Cardiac septum (tissue), 1 donor: ENCODE measurements around the gene RFC3. TPM values are rescaled to one million over a fixed set of nuclear protein-coding genes. Genes with fewer than 3 reads are reported as not detected.
"Not testable (repeated sequence)": the region's sequence is repeated elsewhere in the genome, so short reads cannot be mapped to it uniquely, and the experiment has no call there.

Source experiments
- DNase-seq: peaks from one replicate; pipeline ENCODE4 v3.0.0-alpha.2; 2020; ENCODE audit warnings: low spot score
- intact Hi-C: fragments of 100-400 bp; cut with DNase I; formaldehyde crosslinking; loops from one replicate; pipeline ENCODE4 v1.14.0; 2022
- long read RNA-seq: library from polyadenylated mRNA; unstranded; transcript quantifications from one replicate; pipeline ENCODE4 v2.0.0, GENCODE V29; 2021
- total RNA-seq: library from RNA; stranded (reverse); fragmentation: NEBNext Ultra II Directional; extraction: Animal tissue kit (Norgen Biotek cat#: 25700); gene quantifications from one replicate; pipeline ENCODE4 v1.2.1, GENCODE V29; 2021
- donor health status: DM: no; HTN: no; CAD: no.

The RFC3 gene, protein sequence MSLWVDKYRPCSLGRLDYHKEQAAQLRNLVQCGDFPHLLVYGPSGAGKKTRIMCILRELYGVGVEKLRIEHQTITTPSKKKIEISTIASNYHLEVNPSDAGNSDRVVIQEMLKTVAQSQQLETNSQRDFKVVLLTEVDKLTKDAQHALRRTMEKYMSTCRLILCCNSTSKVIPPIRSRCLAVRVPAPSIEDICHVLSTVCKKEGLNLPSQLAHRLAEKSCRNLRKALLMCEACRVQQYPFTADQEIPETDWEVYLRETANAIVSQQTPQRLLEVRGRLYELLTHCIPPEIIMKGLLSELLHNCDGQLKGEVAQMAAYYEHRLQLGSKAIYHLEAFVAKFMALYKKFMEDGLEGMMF
- total RNA-seq, result 5.0 TPM
- long read RNA-seq, partial matches to known transcripts, result 1 of 7 reads
- long read RNA-seq, other reads (novel, unspliced or antisense), result 2 of 7 reads

DNA sequence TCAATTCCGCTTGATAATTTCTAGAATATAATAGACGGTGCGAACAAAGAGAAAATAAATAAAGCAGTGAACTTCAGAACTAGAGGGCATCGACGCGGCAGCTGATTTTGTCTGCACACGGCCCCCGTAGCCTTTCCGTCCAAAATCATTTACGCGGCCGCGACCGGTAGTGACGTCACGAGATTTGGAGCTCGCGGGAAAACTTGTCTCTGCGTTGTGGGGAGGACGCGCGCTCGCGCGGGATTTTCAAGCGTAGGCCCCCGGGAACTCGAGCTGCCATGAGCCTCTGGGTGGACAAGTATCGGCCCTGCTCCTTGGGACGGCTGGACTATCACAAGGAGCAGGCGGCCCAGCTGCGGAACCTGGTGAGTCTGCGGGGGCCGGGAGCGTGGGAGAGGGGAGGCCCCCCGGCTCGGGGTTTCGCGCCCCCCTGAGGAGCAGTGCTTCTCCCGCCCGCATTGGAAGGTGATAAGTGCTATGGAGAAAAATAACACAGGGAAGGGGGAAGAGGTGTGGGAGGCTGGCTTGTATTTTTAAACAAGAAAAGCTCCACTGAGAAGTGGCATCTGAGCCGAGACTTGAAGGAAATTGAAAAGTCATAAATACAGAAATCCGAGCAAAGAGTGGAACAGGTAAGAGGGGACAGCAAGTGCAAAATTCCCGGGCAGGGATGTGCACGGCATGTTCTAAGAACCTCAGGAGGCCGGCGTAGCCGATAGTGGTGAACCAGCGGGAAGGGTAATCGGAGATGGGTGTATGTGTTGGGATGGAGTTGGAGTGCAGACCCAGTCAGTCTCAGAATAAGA is at the start of gene RFC3:
Gene RFC3 (plus strand): TSS at position 249 of the 806 bp plus-strand sequence. CDS start 30 bp downstream, at position 279.
- intact Hi-C loops, result no loop called here
- DNase-seq, result peak; percentile 95

DNA sequence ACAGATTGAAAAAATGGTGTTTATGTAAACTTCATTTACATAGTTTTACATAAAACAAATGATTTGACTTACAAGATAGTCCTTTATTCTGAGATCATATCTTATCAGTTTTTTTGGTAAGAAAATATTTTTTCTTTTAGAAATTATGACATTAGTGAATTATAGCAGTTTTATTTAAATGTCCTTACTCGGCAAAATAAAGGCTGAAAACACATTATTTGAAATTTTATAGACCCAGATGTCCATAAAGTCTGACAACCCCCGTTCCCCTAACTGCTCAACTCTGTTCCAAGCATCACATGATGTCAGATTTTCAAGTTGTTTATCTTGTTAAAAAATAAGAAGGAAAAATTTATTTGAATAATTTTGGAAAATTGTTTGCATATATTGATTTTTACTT is 46.7 kb upstream of the RFC3 start:
- intact Hi-C loops, result no loop called here
- DNase-seq, result no peak

DNA sequence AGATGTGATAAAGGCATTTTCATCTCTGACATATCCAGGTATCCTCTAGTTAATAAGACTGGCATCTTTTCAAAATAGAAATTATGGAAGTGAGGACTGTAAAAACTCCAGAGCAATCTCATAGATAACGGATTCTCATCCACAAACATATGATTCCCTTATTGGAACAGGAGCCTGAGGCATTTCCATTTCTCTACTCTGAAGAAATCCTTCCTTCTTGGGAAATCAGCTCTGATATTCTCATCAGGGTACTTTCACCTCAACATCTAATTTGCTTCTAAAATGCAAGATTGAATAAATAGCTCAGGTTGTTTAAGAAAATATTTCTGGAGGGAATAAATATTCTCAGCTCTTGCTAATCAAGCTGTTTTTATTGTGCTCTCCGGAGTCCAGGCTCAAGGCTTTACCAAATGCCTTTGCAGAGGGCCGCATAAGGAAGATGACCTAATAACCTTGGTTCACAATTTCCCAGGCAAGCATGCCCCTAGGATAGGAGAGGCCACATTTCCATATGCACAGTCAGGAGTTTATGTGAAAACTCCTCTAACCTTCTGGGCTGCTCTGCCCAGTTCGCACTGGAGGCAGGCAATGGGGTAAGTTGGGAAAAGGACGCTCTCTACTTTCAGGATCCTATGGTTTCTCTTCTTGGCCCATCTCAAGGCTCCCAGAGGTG is 44.0 kb upstream of the RFC3 start:
- DNase-seq, result no peak
- intact Hi-C loops, result no loop called here

DNA sequence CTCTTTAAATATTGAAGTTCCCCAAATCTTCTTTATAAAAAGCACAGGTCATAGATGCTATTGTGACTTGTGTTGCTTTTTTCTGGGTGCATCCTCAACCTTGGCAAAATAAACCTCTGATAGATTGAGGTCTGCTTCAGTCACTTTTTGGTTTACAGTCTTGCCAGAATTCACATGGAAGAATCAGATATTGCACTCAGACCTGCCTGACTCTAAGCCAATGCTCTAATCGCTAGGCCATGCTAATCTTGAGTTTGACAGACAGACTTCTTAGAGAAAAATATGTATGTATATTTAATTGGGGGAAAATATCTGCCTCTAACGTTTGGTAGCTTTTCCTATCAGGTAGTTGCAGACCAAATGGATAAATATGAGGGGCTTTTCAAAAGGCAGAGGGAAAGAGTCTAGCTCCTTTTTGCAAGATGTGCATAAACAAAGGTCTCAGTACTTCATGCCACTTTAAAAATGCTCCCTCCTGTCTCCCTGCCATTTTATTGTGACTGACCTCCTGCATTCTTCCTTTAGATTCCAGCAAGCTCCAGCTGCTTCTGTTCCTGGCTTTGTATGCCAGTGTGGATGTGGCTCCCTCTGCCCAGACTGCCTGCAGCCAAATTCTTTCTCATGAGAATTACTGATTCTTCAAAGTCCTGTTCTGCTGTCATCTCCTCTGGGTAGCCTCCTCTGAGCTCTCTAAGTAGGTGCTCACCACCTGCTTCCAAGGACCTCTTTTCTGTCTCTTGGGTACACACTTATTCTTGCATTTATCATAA is 42.4 kb upstream of the RFC3 start:
- no peak for DNase-seq
- intact Hi-C loops, result no loop called here

DNA sequence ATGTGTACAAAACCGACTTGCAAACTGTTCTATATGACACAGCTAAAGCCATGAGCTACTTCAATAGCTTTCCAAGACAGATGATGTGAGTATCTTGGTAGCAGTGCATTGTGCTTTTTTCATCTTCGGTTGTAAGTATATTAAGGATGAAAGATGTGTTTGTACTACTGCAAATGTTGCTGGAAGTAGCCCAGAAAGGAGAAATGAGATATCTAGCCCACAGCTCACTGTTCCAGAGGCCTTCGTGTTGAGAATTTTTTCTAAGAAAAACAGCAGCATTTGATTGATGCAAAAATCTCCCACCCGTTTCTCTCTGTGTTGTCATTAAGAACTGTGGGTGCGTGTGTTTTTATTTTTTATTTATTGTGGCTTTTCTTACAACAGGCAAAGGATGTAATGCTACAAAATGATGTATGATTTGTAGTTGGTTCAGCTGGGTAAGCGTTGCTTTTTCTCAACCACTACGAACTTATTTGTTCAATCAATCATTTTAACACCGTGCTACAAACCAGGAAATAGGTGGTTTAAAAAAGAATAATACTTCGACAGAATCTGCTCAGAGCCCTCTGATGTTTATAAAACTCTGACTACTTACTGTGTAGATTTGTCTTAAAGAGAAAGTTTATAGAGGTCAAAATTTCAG is 41.6 kb upstream of the RFC3 start:
- intact Hi-C loops, result no loop called here
- DNase-seq, result no peak

DNA sequence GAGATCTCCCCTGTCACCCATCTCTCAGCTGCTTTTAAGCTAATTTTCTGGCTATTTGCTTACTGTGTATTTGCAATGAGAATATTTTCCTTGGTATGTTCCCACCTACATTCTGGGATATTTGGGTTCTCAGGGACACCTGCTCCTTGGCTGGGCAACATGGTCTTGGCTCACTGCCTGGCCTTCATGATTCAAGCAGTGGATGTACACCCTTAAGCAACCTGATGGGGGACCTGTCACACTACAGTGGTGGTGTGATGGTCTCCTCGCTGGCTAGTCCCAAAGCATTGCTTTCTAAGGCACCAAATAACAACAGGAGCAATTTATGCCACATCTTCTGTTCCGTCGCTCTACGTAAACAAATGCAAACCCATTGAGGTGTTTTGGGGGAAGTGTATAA is 35.3 kb upstream of the RFC3 start:
- no peak for DNase-seq
- intact Hi-C loops, result no loop called here

DNA sequence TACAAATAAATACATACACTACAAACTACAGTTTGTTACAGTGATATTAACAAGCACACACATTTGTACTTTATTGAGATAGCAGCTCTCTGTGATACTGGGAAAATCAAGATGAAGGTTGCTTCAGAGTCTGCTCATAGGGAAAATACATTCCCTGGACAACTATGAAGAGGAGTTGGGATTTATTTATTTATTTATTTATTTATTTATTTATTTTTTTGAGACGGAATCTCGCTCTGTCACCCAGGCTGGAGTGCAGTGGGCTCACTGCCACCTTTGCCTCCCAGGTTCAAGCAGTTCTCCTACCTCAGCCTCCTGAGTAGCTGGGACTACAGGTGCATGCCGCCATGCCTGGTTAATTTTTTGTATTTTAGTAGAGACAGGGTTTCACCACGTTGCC is 34.7 kb upstream of the RFC3 start:
- intact Hi-C loops, DNase-seq: not testable (repeated sequence)

DNA sequence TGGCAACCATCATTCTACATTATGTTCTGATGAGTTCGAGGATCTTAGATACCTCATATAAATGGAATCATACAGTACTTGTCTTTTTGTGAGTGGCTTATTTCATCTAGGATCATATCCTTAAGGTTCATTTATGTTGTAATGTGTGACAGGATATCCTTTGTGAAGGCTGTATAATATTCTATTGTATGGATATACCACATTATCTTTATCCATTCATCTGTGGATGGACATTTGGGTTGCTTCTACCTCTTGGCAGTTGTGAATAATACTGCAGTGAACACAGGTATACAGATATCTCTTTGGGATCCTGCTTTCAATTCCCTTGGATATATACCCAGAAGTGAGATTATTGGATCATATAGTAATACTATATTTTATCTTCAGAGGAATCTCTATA is 33.2 kb upstream of the RFC3 start:
- DNase-seq, result no peak
- intact Hi-C loops, result no loop called here

DNA sequence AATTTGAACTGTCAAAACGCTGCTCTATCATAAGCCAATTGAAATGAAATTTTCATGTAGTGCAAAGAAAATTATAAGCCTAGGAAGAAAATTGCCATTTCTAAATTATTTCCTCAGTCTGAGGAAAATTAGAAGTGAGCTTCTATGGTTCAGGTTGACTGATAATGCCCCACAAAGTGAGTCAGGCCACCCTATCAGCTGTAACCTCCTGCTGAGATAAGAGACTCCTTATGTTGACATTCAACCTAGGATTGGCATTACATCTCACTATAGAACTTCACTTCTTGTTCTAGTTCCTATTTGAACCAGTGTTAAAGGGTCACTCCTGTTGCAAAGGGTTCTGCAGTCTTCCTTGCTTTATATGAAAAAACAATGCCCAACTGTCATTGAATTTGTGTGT is 32.6 kb upstream of the RFC3 start:
- intact Hi-C loops, result no loop called here
- no peak for DNase-seq

DNA sequence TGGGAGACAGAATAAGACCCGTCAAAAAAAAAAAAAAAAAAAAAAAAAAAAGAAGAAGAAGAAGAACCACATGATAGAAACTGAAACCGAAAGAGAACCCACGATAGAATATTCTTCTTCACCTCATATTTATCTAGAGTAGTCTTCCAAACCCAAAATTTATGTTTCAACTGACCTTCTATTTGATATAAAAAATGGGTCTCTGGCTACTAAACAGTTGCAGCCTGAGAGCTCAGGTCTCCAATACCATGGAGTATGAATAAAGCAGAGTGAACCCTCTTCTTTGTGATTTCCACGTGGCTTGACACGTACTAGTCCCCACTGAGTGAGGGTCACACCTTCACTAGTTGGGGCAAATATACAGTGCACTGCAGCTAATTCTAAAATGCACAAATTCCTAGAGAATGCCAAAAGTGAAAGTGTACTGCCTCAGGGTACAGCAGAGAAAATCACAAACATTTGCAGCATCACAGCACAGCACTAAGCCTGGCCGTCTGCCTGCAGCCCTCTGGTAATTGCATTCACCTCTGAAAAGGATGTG is 30.8 kb upstream of the RFC3 start:
- DNase-seq, result no peak
- intact Hi-C loops, result no loop called here

DNA sequence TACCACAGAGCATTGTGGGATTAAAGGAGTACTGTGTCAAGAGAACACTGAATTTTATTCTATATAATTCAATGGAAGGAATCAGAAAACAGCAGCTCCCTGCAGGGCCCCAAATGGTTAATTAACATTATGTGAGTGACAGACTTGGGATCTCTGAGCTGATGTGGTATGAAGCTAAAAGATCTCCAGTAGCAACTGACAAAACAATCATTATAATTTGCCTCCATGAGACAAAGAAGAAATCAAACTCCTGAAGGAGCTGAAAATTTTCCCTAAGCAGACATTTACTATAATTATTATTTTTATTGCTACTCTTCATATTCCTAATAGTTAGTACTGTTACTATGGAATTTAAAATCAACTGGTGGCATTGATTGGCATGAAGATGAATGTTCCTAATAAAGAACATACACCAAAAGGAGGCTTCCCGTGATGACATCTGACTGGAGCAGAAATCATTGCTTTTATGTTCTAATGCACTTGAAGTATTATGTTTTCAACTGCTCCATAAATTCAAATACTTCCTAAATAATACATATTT is 28.8 kb upstream of the RFC3 start:
- DNase-seq, result no peak
- intact Hi-C loops, result no loop called here

DNA sequence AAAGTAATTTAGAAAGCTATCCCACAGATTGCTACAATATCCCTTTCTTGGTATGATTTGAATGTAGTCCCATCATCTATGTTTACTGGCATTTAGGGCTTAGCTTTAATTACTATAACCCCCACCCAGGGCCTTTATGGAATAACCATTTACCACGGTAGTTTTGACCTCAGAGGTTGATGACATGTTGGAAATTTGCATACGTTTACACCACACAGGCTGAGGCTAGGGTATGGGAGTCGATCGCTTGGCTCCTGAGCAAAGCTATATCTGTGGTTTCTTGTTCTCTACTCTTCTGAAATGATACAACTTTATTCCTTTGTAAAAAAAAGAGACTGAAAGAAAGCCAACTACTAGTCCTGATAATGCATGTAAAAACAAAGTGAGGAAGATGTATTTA is 28.2 kb upstream of the RFC3 start:
- intact Hi-C loops, result no loop called here
- no peak for DNase-seq

DNA sequence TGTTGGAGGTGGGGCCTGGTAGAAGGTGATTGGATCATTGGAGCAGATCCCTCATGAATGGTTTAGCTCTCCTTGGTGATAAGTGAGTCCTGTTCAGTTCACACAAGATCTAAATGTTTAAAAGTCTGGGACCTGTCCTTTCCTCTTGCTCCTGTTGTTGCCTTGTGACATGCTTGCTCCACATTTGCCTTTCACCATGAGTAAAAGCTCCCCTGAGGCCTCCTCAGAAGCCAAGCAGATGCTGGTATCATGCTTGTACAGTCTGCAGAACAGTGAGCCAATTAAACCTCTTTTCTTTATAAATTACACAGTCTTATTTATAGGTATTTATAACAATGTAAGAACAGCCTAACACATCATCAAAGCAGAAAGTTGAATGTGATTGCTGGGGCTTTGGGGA is 24.2 kb upstream of the RFC3 start:
- intact Hi-C loops, result no loop called here
- DNase-seq, result no peak

DNA sequence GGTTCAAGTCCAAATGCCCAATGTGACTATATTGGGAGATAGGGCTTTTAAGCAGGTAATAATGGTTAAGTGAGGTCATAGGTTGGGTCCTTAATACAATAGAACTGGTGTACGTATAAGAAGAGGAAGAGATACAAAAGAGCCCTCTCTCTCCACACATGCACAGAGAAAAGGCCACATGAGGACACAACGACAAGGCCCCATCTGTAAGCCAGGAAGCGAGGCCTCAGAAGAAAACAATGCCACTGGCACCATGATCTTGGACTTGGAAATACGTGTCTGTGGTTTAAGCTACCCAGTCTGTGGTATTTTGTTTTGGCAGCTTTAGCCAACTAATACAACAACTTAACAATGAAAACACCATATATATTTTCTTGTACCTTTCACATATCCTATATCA is 23.4 kb upstream of the RFC3 start:
- intact Hi-C loops, result no loop called here
- DNase-seq, result no peak

DNA sequence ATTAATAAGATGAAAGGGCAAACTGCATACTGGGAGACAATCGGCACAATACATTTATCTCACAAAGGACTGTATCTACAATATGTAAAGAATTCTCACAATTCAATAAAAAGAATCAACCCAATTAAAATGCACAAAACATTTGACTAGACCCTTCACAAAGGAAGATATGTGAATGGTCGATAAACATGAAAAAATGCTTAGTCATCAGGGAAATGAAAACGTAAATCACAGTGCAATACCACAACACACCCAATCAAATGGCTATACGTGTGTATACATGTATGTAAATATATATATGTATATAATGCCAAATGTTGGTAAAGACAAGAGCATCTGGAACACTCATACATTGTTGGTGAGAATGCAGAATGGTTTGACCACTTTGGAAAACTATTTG is 21.9 kb upstream of the RFC3 start:
- DNase-seq, result no peak
- intact Hi-C loops, result no loop called here

DNA sequence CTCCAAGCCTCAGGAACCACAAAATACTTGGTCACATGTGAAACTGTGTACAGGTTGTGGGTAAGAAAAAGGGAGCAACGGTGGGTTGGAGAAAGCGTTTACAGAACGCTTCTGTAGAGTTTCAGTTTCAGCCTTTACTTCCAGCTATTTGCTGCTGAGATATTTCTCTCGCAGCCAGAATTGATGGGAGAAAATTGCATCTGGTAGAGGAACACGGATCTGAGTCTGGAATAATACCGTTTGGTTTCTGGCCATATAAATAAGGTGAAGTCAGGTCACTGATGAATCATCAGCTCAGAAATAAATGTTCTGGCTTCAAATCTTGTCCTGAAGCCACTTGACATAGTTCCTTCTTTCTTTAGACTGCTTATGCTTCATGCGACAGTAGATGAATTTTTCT is 20.3 kb upstream of the RFC3 start:
- intact Hi-C loops, result no loop called here
- no peak for DNase-seq

DNA sequence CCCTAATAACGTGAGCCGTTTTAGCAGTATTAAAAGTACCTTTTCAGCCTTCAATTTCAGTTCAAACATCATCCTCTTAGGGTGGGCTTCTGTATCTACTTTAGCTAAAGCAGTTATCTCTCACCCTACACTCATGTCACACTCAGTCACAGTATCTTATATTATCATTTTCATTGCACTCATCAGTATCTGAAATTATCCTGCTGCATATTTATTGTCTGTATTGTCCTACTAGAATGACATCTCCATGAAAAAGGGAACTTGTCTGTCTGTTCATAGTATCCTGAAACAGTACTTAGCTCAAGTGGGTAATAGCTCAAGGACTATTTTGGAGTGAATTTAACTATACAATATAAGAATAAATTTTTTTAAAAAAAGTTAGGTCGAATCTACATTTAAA is 19.9 kb upstream of the RFC3 start:
- DNase-seq, result no peak
- intact Hi-C loops, result no loop called here

DNA sequence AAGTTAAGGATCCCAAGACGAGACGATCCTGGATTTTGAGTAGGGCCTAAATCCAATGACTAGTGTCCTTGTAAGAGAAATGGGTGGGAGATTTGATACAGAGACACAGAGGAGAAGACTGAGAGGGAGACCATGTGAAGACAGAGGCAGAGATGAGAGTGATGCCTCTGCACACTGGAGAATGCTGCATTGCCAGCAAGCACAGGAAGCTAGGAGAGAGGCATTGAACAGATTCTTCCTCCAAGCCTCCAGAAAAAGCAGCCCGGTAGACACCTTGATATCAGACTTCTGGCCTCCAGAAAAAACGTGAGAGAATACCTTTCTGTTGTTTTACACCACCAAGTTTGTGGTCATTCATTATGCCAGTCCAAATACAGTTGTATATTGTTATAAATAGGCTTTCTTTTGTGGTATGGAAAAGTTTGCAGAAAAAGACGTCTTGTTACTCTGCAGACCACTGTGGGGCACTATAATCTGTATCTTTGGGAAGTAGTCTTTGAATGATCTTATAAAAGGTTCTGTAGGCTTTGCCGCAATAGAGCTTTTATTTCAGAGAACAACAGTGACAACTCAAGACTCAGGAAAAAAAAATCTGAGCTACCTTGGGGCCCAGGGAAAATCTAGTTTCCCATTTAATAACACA is 17.9 kb upstream of the RFC3 start:
- intact Hi-C loops, result loop anchor here (10.0 kb wide), 1 partner anchor 275 kb away; no protein-coding TSS in a partner anchor
- no peak for DNase-seq
